Loucy (cell line): ENCODE measurements around the gene NDUFB10.

Experiments
- EZH2phosphoT487 ChIP-seq: fragments of 200-600 bp; IDR thresholded peaks from 2 replicates; pipeline ENCODE4 v1.6.1; 2018; ENCODE audit warnings: antibody characterized with exemption, mild to moderate bottlenecking, moderate library complexity, borderline replicate concordance
- TF ChIP-seq, protein P1 (sequence below): fragments of 200-600 bp; sonication (generic); conservative IDR thresholded peaks from 2 replicates; pipeline ENCODE4 v1.5.1; 2014; ENCODE audit warnings: mild to moderate bottlenecking, antibody characterized with exemption, low read length

- TF ChIP-seq, protein P1, sequence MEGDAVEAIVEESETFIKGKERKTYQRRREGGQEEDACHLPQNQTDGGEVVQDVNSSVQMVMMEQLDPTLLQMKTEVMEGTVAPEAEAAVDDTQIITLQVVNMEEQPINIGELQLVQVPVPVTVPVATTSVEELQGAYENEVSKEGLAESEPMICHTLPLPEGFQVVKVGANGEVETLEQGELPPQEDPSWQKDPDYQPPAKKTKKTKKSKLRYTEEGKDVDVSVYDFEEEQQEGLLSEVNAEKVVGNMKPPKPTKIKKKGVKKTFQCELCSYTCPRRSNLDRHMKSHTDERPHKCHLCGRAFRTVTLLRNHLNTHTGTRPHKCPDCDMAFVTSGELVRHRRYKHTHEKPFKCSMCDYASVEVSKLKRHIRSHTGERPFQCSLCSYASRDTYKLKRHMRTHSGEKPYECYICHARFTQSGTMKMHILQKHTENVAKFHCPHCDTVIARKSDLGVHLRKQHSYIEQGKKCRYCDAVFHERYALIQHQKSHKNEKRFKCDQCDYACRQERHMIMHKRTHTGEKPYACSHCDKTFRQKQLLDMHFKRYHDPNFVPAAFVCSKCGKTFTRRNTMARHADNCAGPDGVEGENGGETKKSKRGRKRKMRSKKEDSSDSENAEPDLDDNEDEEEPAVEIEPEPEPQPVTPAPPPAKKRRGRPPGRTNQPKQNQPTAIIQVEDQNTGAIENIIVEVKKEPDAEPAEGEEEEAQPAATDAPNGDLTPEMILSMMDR = no peak
- TF ChIP-seq EZH2phosphoT487 = no peak
Observed at GRCh38 chr16:2009164-2009711, 49.9 kb downstream of the NDUFB10 start.
